ENCODE results near the gene PKD2L2. TPM values are rescaled to one million over a fixed set of nuclear protein-coding genes. Genes with fewer than 3 reads are reported as not detected.
"Not testable (repeated sequence)": the region's sequence is repeated elsewhere in the genome, so short reads cannot be mapped to it uniquely, and the experiment has no call there.

PKD2L2 gene
- total and polyA plus RNA-seq, 9 donors = 0.05 to 0.20 TPM; not detected in 7

- Histone ChIP-seq H3K27me3 (no peaks in the 10 kb centered on the region), H3K4me3 (no peak overlapping the region), H3K36me3 (no peaks in the 10 kb centered on the region), H3K27ac (no peak overlapping the region), H3K4me1 (ENCODE audit: insufficient read depth) (no peaks in the 10 kb centered on the region), H3K9me3 (no peaks in the 10 kb centered on the region)
- intact Hi-C loops (cut with DNase I) = no loop called here
- WGBS, 3 donors = 59 to 75% (median 67%) methylated on average over 2 of the region's 2 CpGs
- DNase-seq = no peak
- TF ChIP-seq CTCF (IDR thresholded peaks at IDR 0.05) (no peak), EP300 (IDR thresholded peaks at IDR 0.05) (no peak), POLR2A (IDR thresholded peaks at IDR 0.05) (no peak)
Observed at GRCh38 chr5:137960141-137960540, 70.9 kb downstream of the PKD2L2 start.

GRCh38 chr5:137960819-137961218 is 71.6 kb downstream of the PKD2L2 start:
- no peaks in the 10 kb centered on the region for H3K9me3 ChIP-seq
- H3K36me3 ChIP-seq = no peaks in the 10 kb centered on the region
- WGBS, 3 donors = 93 to 96% (median 95%) methylated on average over 3 of the region's 3 CpGs
- no peak overlapping the region for H3K27ac ChIP-seq
- H3K27me3 ChIP-seq = no peaks in the 10 kb centered on the region
- intact Hi-C loops (cut with DNase I) = no loop called here
- TF ChIP-seq POLR2A (IDR thresholded peaks at IDR 0.05) (no peak), EP300 (IDR thresholded peaks at IDR 0.05) (no peak), CTCF (IDR thresholded peaks at IDR 0.05) (no peak)
- no peak overlapping the region for H3K4me3 ChIP-seq
- DNase-seq = no peak
- no peaks in the 10 kb centered on the region for H3K4me1 ChIP-seq (ENCODE audit: insufficient read depth)

GRCh38 chr5:137970384-137970783 is 81.1 kb downstream of the PKD2L2 start:
- 97 to 98% (median 98%) methylated on average over 3 to 4 of the region's 4 CpGs for WGBS, 3 donors

GRCh38 chr5:137975208-137975607 is 86.0 kb downstream of the PKD2L2 start:
- no peaks in the 10 kb centered on the region for H3K4me1 ChIP-seq (ENCODE audit: insufficient read depth)
- 94 to 98% (median 97%) methylated on average over 3 of the region's 3 CpGs for WGBS, 3 donors
- TF ChIP-seq POLR2A (IDR thresholded peaks at IDR 0.05) (no peak), EP300 (IDR thresholded peaks at IDR 0.05) (no peak), CTCF (IDR thresholded peaks at IDR 0.05) (no peak)
- H3K36me3 ChIP-seq = no peaks in the 10 kb centered on the region
- H3K27ac ChIP-seq = no peak overlapping the region
- no peak overlapping the region for H3K4me3 ChIP-seq
- H3K9me3 ChIP-seq = no peaks in the 10 kb centered on the region
- H3K27me3 ChIP-seq = no peaks in the 10 kb centered on the region
- intact Hi-C loops (cut with DNase I) = no loop called here
- no peak for DNase-seq

More at GRCh38 chr5:137970384-137970783, 81.1 kb downstream of the PKD2L2 start:
- H3K9me3 ChIP-seq; intact Hi-C loops (cut with DNase I); H3K4me1 ChIP-seq (ENCODE audit: insufficient read depth); H3K36me3 ChIP-seq; H3K4me3 ChIP-seq; H3K27me3 ChIP-seq; DNase-seq; H3K27ac ChIP-seq: not testable (repeated sequence)

- Histone ChIP-seq H3K4me1 (ENCODE audit: insufficient read depth) (no peaks in the 10 kb centered on the region), H3K36me3 (no peaks in the 10 kb centered on the region), H3K4me3 (no peak overlapping the region), H3K27ac (no peak overlapping the region), H3K9me3 (no peaks in the 10 kb centered on the region), H3K27me3 (no peaks in the 10 kb centered on the region)
- no peak for DNase-seq
- WGBS, 3 donors = 92 to 98% (median 93%) methylated on average over 5 of the region's 5 CpGs
- no peak for TF ChIP-seq POLR2A (IDR thresholded peaks at IDR 0.05)
- TF ChIP-seq EP300 (IDR thresholded peaks at IDR 0.05) = no peak
- no peak for TF ChIP-seq CTCF (IDR thresholded peaks at IDR 0.05)
- intact Hi-C loops (cut with DNase I) = no loop called here
Observed at GRCh38 chr5:137989419-137989818, 100.2 kb downstream of the PKD2L2 start.

Other genes starting within 250 kb of the PKD2L2 start
- gene KLHL3, start 153.4 kb upstream of the PKD2L2 start, total RNA-seq = 10 to 100 TPM in 2 of 7 donors, 1 to 10 TPM in 5; 5.0 to 15.7 (median 8.7) TPM
- 10 to 100 TPM in 1 of 2 donors, 1 to 10 TPM in 1; 2.9 to 11.5 TPM for gene KLHL3, start 153.4 kb upstream of the PKD2L2 start, polyA plus RNA-seq
- gene HNRNPA0, start 135.1 kb upstream of the PKD2L2 start, total RNA-seq = 10 to 100 TPM; 16.9 to 52.9 (median 48.3) TPM
- gene HNRNPA0, start 135.1 kb upstream of the PKD2L2 start, polyA plus RNA-seq = 10 to 100 TPM; 26.2 to 41.5 TPM
- 1 to 10 TPM in 3 of 7 donors, under 1 TPM in 2, not detected in 2; 0.23 to 1.8 (median 1.1) TPM for gene MYOT, start 21.6 kb upstream of the PKD2L2 start, total RNA-seq
- 1 to 10 TPM in 1 of 2 donors, under 1 TPM in 1; 0.51 to 2.2 TPM for gene MYOT, start 21.6 kb upstream of the PKD2L2 start, polyA plus RNA-seq
- 10 to 100 TPM; 28.5 to 56.7 (median 47.3) TPM for gene FAM13B, start 143.6 kb downstream of the PKD2L2 start, total RNA-seq
- gene FAM13B, start 143.6 kb downstream of the PKD2L2 start, polyA plus RNA-seq = 10 to 100 TPM; 18.8 to 32.2 TPM
- not detected for gene WNT8A, start 194.6 kb downstream of the PKD2L2 start, total RNA-seq
- not detected for gene WNT8A, start 194.6 kb downstream of the PKD2L2 start, polyA plus RNA-seq
- gene NME5, start 250.0 kb downstream of the PKD2L2 start, total RNA-seq = 10 to 100 TPM in 2 of 7 donors, 1 to 10 TPM in 5; 3.6 to 16.2 (median 7.2) TPM
- gene NME5, start 250.0 kb downstream of the PKD2L2 start, polyA plus RNA-seq = 1 to 10 TPM; 3.6 to 6.2 TPM

All from ovary (tissue), 9 donors.